PC-9 (cell line): ENCODE data around the gene IL17REL. TPM values are rescaled to one million over a fixed set of nuclear protein-coding genes. Genes with fewer than 3 reads are reported as not detected.
A peak's percentile ranks its signal among the peaks of the same experiment; 100 is the strongest.

Experiments used
- BruUV-seq: library from RNA; stranded (reverse); fragments of 400-500 nt; replicated peaks from 2 replicates; lab custom pipeline; 2021; lab: Mats Ljungman, UMichigan
- CTCF ChIA-PET: fragments of 300-600 bp; sonication (Branson Sonifier 250); formaldehyde crosslinking; loops from one replicate; lab custom pipeline; 2022; ENCODE audit warnings: antibody characterized with exemption; lab: Charles Lee
- POLR2A ChIA-PET: fragments of 300-600 bp; sonication (Branson Sonifier 250); formaldehyde crosslinking; loops from one replicate; lab custom pipeline; 2022; ENCODE audit warnings: antibody characterized with exemption; ENCODE audit not compliant: unreplicated experiment; lab: Charles Lee
- DNase-seq, 2 experiments: peaks; one replicate each; pipeline versions ENCODE4 v3.0.0 to v3.0.0-alpha.2; 2015 to 2022; ENCODE audit warnings: mixed read lengths in 1 of 2
- H2AFZ ChIP-seq: fragments of 200-600 bp; sonication (generic); 2 replicates; pipeline ENCODE4 v1.8.1; 2017; ENCODE audit warnings: antibody characterized with exemption
- H3F3A ChIP-seq: fragments of 200-600 bp; sonication (generic); 2 replicates; pipeline ENCODE4 v1.8.1; 2017; ENCODE audit warnings: antibody characterized with exemption, mild to moderate bottlenecking, low read depth; ENCODE audit not compliant: insufficient read depth
- H3K27ac ChIP-seq: fragments of 200-600 bp; sonication (generic); 2 replicates; pipeline ENCODE4 v1.6.1; 2016; ENCODE audit warnings: mixed run types
- H3K27me3 ChIP-seq: fragments of 200-600 bp; sonication (generic); 2 replicates; pipeline ENCODE4 v1.6.1; 2016; ENCODE audit warnings: low read depth, mixed run types; ENCODE audit not compliant: insufficient read depth
- H3K36me3 ChIP-seq: fragments of 200-600 bp; sonication (generic); 2 replicates; pipeline ENCODE4 v1.6.1; 2016; ENCODE audit warnings: low read depth, mixed run types
- H3K4me1 ChIP-seq: fragments of 200-600 bp; sonication (generic); replicated peaks from 2 replicates; pipeline ENCODE4 v1.6.1; 2016; ENCODE audit warnings: mixed run types; ENCODE audit not compliant: insufficient read depth
- H3K4me2 ChIP-seq: fragments of 200-600 bp; sonication (generic); 2 replicates; pipeline ENCODE4 v1.6.1; 2017; ENCODE audit warnings: mixed run types
- H3K4me3 ChIP-seq: fragments of 200-600 bp; sonication (generic); 2 replicates; pipeline ENCODE4 v1.6.1; 2016; ENCODE audit warnings: mixed run types
- H3K79me2 ChIP-seq: fragments of 200-600 bp; sonication (generic); 2 replicates; pipeline ENCODE4 v1.6.1; 2017; ENCODE audit warnings: low read depth, mixed run types
- H3K9me2 ChIP-seq: fragments of 200-600 bp; sonication (generic); 2 replicates; pipeline ENCODE4 v1.8.1; 2017; ENCODE audit warnings: mild to moderate bottlenecking; ENCODE audit not compliant: insufficient read depth
- H3K9me3 ChIP-seq: fragments of 200-600 bp; sonication (generic); 2 replicates; pipeline ENCODE4 v1.8.1; 2016; ENCODE audit warnings: low read depth; ENCODE audit not compliant: insufficient read depth
- H4K20me1 ChIP-seq: fragments of 200-600 bp; sonication (generic); 2 replicates; pipeline ENCODE4 v1.8.1; 2017; ENCODE audit not compliant: insufficient read depth
- EZH2 ChIP-seq: fragments of 200-600 bp; sonication (generic); IDR thresholded peaks from 2 replicates; pipeline ENCODE4 v1.8.0; 2017; ENCODE audit warnings: antibody characterized with exemption, low read depth
- intact Hi-C: fragments of 100-400 bp; cut with micrococcal nuclease; formaldehyde crosslinking; loops from one replicate; pipeline ENCODE4 v1.10.0; 2022; ENCODE audit not compliant: unreplicated experiment
- total RNA-seq: library from RNA; stranded (reverse); gene quantifications from 2 replicates; pipeline ENCODE4 v1.2.3, GENCODE V29; 2021
- TF ChIP-seq, protein P1 (sequence below): fragments of 200-600 bp; sonication (generic); conservative IDR thresholded peaks from 2 replicates; pipeline ENCODE4 v1.6.1; 2017; ENCODE audit warnings: mixed run types, antibody characterized with exemption, mild to moderate bottlenecking, moderate library complexity

IL17REL gene
- total RNA-seq, 1 experiment from 2014 or later = not detected

DNA sequence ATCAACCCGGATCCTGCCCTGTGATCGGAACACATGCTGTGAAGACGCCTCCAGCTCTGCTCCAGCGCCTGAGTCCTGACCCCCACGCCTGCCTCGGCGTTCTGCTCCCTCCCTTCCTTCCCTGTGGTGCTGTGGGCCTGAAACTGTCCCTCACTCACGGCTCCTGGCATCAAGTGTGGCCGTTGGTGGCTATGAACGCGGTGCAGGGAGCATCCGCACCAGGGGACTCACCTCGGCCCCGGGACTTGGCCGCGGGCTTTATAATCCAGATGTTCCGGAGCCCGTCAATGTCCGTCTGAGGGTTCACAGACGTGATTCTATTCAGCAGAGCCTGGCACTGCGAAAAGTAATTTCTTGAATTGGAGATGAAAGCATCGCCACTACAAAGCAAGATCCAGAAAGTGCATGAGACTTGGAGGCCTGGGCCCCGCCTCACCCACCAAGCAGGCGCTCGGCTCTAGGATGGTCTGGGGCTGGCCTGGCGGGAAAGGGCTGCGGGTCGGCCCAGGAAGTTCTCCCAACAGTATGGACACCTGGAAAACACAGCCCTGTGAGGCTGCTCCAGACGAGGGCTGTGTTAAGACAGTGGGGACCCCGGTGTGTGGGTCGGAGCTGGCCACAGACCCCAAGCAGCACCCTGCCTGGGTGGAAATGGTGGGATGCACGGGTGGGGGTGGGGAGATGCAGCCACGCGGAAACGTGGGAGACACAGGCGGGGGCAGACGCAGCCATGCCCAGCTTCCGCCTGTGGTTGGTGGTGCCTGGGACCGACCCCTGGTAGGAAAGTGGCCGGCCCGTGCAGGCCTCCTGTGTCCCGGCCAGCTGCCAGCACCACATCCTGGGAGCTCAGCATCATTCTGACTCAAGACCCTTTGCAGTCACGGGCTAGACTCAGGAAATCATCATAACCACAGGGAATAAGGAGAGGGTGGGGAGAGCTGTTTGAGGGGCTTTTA lies 21.8 kb upstream of the IL17REL start:
- Histone ChIP-seq H3K4me1 (no peaks in the 10 kb centered on the region; the same call in 1 of the 2 replicates), H3K79me2 (no peaks in the 10 kb centered on the region), H3K4me3 (no peak overlapping the region), H3F3A (peaks cover 3% of the 10 kb centered on the region), H3K4me2 (no peak overlapping the region), H3K27me3 (peaks cover 82% of the 10 kb centered on the region), H3K36me3 (no peaks in the 10 kb centered on the region), H4K20me1 (0 out of 2 replicates have a peak, but pooled peaks cover 4% of the 10 kb centered on the region), H3K9me3 (no peaks in the 10 kb centered on the region), H3K27ac (no peak overlapping the region), H2AFZ (no peak overlapping the region), H3K9me2 (no peaks in the 10 kb centered on the region)
- POLR2A ChIA-PET = no interaction called here
- TF ChIP-seq, protein P1, sequence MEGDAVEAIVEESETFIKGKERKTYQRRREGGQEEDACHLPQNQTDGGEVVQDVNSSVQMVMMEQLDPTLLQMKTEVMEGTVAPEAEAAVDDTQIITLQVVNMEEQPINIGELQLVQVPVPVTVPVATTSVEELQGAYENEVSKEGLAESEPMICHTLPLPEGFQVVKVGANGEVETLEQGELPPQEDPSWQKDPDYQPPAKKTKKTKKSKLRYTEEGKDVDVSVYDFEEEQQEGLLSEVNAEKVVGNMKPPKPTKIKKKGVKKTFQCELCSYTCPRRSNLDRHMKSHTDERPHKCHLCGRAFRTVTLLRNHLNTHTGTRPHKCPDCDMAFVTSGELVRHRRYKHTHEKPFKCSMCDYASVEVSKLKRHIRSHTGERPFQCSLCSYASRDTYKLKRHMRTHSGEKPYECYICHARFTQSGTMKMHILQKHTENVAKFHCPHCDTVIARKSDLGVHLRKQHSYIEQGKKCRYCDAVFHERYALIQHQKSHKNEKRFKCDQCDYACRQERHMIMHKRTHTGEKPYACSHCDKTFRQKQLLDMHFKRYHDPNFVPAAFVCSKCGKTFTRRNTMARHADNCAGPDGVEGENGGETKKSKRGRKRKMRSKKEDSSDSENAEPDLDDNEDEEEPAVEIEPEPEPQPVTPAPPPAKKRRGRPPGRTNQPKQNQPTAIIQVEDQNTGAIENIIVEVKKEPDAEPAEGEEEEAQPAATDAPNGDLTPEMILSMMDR = no peak
- TF ChIP-seq EZH2 = 0 out of 2 replicates have a peak, but pooled peaks have one; percentile 84
- BruUV-seq = no TSS peak
- CTCF ChIA-PET = no interaction called here
- intact Hi-C loops = loop anchor here (5.0 to 10.0 kb wide), 2 partner anchors 42 to 110 kb away; no protein-coding TSS in a partner anchor
- no peak for DNase-seq

DNA sequence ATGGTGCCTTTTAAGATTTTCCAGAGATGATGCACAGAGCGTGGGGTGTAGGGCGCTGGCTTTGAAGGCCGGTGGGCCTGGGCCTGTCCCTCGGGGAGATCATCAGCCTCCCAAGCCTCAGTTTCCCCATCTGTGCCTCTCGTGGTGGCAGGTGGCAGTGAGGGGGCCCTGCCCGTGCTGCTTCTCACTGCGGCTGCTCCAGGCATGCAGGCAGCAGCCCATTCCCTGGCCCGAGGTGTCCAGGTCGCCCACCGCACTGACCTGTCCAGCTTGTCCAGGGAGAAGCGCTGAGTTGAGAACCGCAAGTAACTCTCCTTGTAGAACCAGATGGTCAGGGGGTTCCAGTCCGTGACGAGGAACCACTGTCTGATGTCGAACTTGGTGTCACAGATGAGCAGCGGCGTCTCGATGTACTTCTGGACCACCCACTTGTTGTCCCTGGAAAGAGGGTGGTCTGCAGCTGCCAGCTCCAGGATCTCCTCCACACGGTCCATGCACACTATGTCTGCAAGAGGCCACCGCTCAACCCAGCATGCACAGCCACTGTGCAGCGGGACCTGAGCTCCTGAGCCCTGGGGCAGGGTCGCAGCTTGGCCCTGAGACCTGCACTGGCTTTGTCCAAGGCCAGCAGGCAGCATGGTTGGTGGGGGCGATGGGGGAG lies 20.5 kb upstream of the IL17REL start:
- Histone ChIP-seq H2AFZ (no peak overlapping the region), H3K79me2 (no peaks in the 10 kb centered on the region), H3K4me1 (peaks cover 3% of the 10 kb centered on the region; the same call in 1 of the 2 replicates), H3K4me2 (no peak overlapping the region), H3K4me3 (no peak overlapping the region), H3K9me2 (no peaks in the 10 kb centered on the region), H3K27ac (no peak overlapping the region), H3K36me3 (no peaks in the 10 kb centered on the region), H4K20me1 (0 out of 2 replicates have a peak, but pooled peaks cover 4% of the 10 kb centered on the region), H3F3A (peaks cover 6% of the 10 kb centered on the region), H3K27me3 (peaks cover 73% of the 10 kb centered on the region), H3K9me3 (no peaks in the 10 kb centered on the region)
- ChIA-PET CTCF (no interaction called here), POLR2A (no interaction called here)
- intact Hi-C loops = loop anchor here (5.0 to 10.0 kb wide), 2 partner anchors 41 to 112 kb away; no protein-coding TSS in a partner anchor
- no peak for DNase-seq
- BruUV-seq = no TSS peak
- TF ChIP-seq, protein P1 = no peak
- TF ChIP-seq EZH2 = no peak

DNA sequence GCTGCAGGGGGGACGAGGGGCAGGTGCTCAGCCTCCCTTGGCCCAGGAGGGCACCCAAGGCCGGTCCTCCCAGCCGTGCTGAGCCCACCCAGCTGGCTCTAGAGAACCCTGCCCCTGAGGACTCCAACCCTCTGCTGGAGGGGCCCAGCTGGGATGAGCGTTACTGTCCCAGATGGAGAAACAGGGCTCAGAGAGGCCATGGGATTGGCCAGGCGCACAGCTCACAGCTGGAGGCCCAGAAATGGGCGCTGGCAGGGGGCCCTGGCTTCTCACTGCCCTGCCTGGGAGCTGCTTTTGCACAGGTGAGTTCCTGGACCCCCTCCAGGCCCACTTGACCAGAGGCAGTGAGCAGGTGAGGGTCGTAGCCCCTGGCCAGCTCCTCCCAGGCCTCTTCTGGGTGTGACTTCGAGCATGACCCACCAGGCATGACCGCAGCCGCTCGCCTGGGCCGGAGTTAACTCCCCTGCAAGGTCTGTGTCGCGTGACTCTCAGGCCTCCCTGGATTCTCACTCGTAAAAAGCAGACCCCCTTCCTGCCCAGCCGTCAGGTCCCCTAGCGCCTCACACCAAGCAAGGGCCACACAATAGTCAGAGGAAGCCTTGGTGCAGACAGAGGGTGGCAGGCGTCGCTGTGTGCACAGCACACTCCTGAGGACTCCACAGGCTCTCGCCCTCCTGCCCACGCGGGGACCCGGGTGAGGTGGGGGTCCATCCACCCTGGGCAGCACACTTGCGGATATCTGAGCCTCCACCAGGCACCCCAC lies 19.7 kb upstream of the IL17REL start:
- Histone ChIP-seq H3K36me3 (no peaks in the 10 kb centered on the region), H3K9me3 (no peaks in the 10 kb centered on the region), H3F3A (peaks cover 10% of the 10 kb centered on the region; the same call in 1 of the 2 replicates), H3K27ac (no peak overlapping the region), H3K4me2 (no peak overlapping the region), H3K27me3 (peaks cover 69% of the 10 kb centered on the region), H2AFZ (no peak overlapping the region), H3K4me1 (peaks cover 10% of the 10 kb centered on the region), H3K79me2 (no peaks in the 10 kb centered on the region), H3K4me3 (no peak overlapping the region), H4K20me1 (0 out of 2 replicates have a peak, but pooled peaks cover 4% of the 10 kb centered on the region), H3K9me2 (no peaks in the 10 kb centered on the region)
- BruUV-seq = no TSS peak
- ChIA-PET CTCF (no interaction called here), POLR2A (no interaction called here)
- no peak for DNase-seq
- TF ChIP-seq, protein P1 = no peak
- no peak for TF ChIP-seq EZH2
- intact Hi-C loops = loop anchor here (5.0 to 10.0 kb wide), 2 partner anchors 40 to 113 kb away; no protein-coding TSS in a partner anchor
